HepG2 (cell line): ENCODE measurements around the gene HAUS5. TPM values are rescaled to one million over a fixed set of nuclear protein-coding genes. Genes with fewer than 3 reads are reported as not detected.

Experiments
- BRD4 ChIP-seq: sonication (generic); formaldehyde crosslinking; IDR thresholded peaks from 2 replicates; pipeline ENCODE4 v1.4.0; 2020; ENCODE audit warnings: missing genetic modification reagents
- FOXA1 ChIP-seq, 2 experiments: fragments of 450-650 bp in 1 of 2; sonication (generic) in 1 of 2; formaldehyde crosslinking in 1 of 2; IDR thresholded peaks; 2 replicates each; pipeline versions ENCODE4 v1.4.0 to v1.6.1; 2016 to 2020; ENCODE audit warnings: missing genetic modification reagents in 1 of 2
- GATA4 ChIP-seq: sonication (generic); IDR thresholded peaks from 2 replicates; pipeline ENCODE4 v1.6.1; 2016; ENCODE audit warnings: antibody characterized with exemption, low read depth, borderline replicate concordance
- GLI4 ChIP-seq: sonication (generic); formaldehyde crosslinking; IDR thresholded peaks from 2 replicates; pipeline ENCODE4 v1.5.1; 2020; ENCODE audit warnings: missing genetic modification reagents, mild to moderate bottlenecking, moderate library complexity, borderline replicate concordance
- HCFC1 ChIP-seq: fragments of 150-350 bp; IDR thresholded peaks from 2 replicates; pipeline ENCODE4 v1.6.1; 2014; ENCODE audit warnings: low read depth, low read length
- HOXD1 ChIP-seq: sonication (generic); formaldehyde crosslinking; IDR thresholded peaks from 2 replicates; pipeline ENCODE4 v1.5.0; 2020; ENCODE audit warnings: missing genetic modification reagents
- MAZ ChIP-seq, 2 experiments: sonication (generic) in 1 of 2; formaldehyde crosslinking in 1 of 2; IDR thresholded peaks; 2 replicates each; pipeline versions ENCODE4 v1.5.0 to v1.6.1; 2012 to 2020; ENCODE audit warnings: low read depth in 2 of 2, mild to moderate bottlenecking in 2 of 2, borderline replicate concordance in 1 of 2, improper control_type of control experiment in 1 of 2, low read length in 1 of 2, missing genetic modification reagents in 1 of 2, moderate library complexity in 1 of 2
- NFKB2 ChIP-seq: sonication (generic); formaldehyde crosslinking; IDR thresholded peaks from 2 replicates; pipeline ENCODE4 v1.4.0; 2020; ENCODE audit warnings: missing genetic modification reagents, borderline replicate concordance
- REXO4 ChIP-seq: sonication (generic); formaldehyde crosslinking; IDR thresholded peaks from 2 replicates; pipeline ENCODE4 v1.8.0; 2022; ENCODE audit warnings: missing genetic modification reagents, mild to moderate bottlenecking, borderline replicate concordance
- RFX1 ChIP-seq: fragments of 450-650 bp; IDR thresholded peaks from 2 replicates; pipeline ENCODE4 v1.6.1; 2017
- ZNF292 ChIP-seq: sonication (generic); formaldehyde crosslinking; IDR thresholded peaks from 2 replicates; pipeline ENCODE4 v1.8.1; 2022; ENCODE audit warnings: mild to moderate bottlenecking, low read depth, missing genetic modification reagents, borderline replicate concordance
- ZNF383 ChIP-seq: sonication (generic); formaldehyde crosslinking; IDR thresholded peaks from 2 replicates; pipeline ENCODE4 v1.4.0; 2020; ENCODE audit warnings: missing genetic modification reagents, mild to moderate bottlenecking, borderline replicate concordance
- ZNF431 ChIP-seq: sonication (generic); formaldehyde crosslinking; IDR thresholded peaks from 2 replicates; pipeline ENCODE4 v1.9.0; 2022; ENCODE audit warnings: missing genetic modification reagents, low read depth, mild to moderate bottlenecking, borderline replicate concordance
- ZNF501 ChIP-seq: sonication (generic); formaldehyde crosslinking; IDR thresholded peaks from 2 replicates; pipeline ENCODE4 v1.5.1; 2020; ENCODE audit warnings: mild to moderate bottlenecking, moderate library complexity, missing genetic modification reagents
- ZNF510 ChIP-seq: sonication (generic); formaldehyde crosslinking; IDR thresholded peaks from 2 replicates; pipeline ENCODE4 v1.4.0; 2020; ENCODE audit warnings: low read depth, mild to moderate bottlenecking, missing genetic modification reagents
- polyA plus RNA-seq, 8 experiments: library from polyadenylated mRNA; depleted of rRNA in 3 of 8; stranded (reverse) in 7 of 8; unstranded in 1 of 8; fragments of >200 nt; fragmentation: Illumina TruSeq in 4 of 8; extraction: Trizol in 4 of 8; gene quantifications; 2 replicates each; pipeline versions ENCODE4 v1.2.1 to v1.2.3, GENCODE V29; 2011 to 2016; ENCODE audit warnings: low read depth in 4 of 8, missing spikeins in 1 of 8, mixed read lengths in 1 of 8; ENCODE audit not compliant: insufficient read depth in 1 of 8
- total RNA-seq, 5 experiments: library from RNA; depleted of rRNA; stranded (reverse); fragments of >200 nt; fragmentation: Illumina TruSeq; extraction: Trizol; gene quantifications; 2 replicates each; pipeline ENCODE4 v1.2.3, GENCODE V29; 2016; ENCODE audit warnings: low read depth in 1 of 5
- TF ChIP-seq, protein P1 (sequence below): IDR thresholded peaks from 2 replicates; pipeline ENCODE4 v1.6.1; 2018; ENCODE audit warnings: missing genetic modification reagents
- TF ChIP-seq, protein P2 (sequence below): IDR thresholded peaks from 2 replicates; pipeline ENCODE4 v1.6.1; 2018; ENCODE audit warnings: missing genetic modification reagents, mild to moderate bottlenecking, missing compliant biosample characterization
- TF ChIP-seq, protein P3 (sequence below): sonication (generic); formaldehyde crosslinking; IDR thresholded peaks from 2 replicates; pipeline ENCODE4 v1.5.1; 2020; ENCODE audit warnings: mild to moderate bottlenecking, missing genetic modification reagents, moderate library complexity
- TF ChIP-seq, protein P4 (sequence below): sonication (generic); formaldehyde crosslinking; IDR thresholded peaks from 2 replicates; pipeline ENCODE4 v1.5.0; 2020; ENCODE audit warnings: mild to moderate bottlenecking, low read depth, missing genetic modification reagents, borderline replicate concordance
- TF ChIP-seq, protein P5 (sequence below): sonication (generic); formaldehyde crosslinking; IDR thresholded peaks from 2 replicates; pipeline ENCODE4 v1.8.1; 2023; ENCODE audit warnings: mild to moderate bottlenecking, missing genetic modification reagents
- TF ChIP-seq, protein P6 (sequence below): sonication (generic); formaldehyde crosslinking; IDR thresholded peaks from 2 replicates; pipeline ENCODE4 v1.8.1; 2023; ENCODE audit warnings: missing genetic modification reagents, inconsistent platforms, borderline replicate concordance
- TF ChIP-seq, protein P7 (sequence below): sonication (generic); formaldehyde crosslinking; IDR thresholded peaks from 2 replicates; pipeline ENCODE4 v1.5.0; 2020; ENCODE audit warnings: missing genetic modification reagents

The HAUS5 gene
- total and polyA plus RNA-seq, 2 of the 13 experiments (the other 11 are each of a cell fraction or from before 2014, with no cell fraction given): 10.3 to 17.7 TPM

DNA sequence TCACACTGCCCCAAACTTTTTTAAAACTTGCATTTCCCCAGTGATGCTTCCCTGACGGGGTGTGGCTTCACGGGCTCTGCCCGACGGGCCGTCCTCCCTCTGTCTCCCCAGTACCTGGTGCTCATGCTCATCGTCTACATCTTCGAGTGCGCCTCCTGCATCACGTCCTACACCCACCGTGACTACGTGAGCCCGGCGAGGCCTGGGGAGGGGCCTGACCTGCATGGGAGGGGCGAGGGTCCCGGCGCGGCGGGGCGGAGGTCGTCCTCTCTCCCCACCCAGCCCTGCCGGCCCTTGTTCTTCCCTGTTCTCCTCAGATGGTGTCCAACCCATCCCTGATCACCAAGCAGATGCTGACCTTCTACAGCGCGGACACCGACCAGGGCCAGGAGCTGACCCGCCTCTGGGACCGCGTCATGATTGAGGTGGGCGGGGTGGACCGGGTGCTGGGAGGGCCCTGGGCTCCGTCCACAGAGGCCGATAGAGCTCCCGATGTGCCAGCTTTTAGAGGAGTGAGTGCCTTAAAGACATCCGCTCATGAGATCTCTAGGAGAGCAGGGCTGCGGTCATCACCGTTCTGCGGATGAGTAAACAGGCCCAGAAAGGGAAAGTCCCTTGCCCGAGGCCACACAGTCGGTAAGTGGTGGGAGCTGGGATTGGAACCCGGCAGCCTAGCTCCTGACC, 60.7 kb downstream of the HAUS5 start (continued):
- TF ChIP-seq GLI4 (CRISPR knock-in tag) (no peak), MAZ (IDR thresholded peaks at IDR 0.05; ENCODE audit: borderline replicate concordance, low read depth, low read length) (no peak), MAZ (CRISPR knock-in tag; IDR thresholded peaks at IDR 0.05; ENCODE audit: low read depth) (no peak), GATA4 (no peak), HOXD1 (CRISPR knock-in tag) (no peak), ZNF431 (CRISPR knock-in tag) (no peak), ZNF510 (CRISPR knock-in tag) (no peak), ZNF383 (CRISPR knock-in tag) (no peak), NFKB2 (CRISPR knock-in tag) (peak; percentile 67; the same call in 1 of the 2 replicates), FOXA1 (IDR thresholded peaks at IDR 0.05) (no peak), FOXA1 (CRISPR knock-in tag; IDR thresholded peaks at IDR 0.05) (no peak), ZNF501 (CRISPR knock-in tag) (no peak), HCFC1 (no peak), REXO4 (CRISPR knock-in tag) (no peak), RFX1 (no peak), ZNF292 (CRISPR knock-in tag) (0 out of 2 replicates have a peak, but pooled peaks have one; percentile 33), BRD4 (no peak)
- TF ChIP-seq, protein P1, sequence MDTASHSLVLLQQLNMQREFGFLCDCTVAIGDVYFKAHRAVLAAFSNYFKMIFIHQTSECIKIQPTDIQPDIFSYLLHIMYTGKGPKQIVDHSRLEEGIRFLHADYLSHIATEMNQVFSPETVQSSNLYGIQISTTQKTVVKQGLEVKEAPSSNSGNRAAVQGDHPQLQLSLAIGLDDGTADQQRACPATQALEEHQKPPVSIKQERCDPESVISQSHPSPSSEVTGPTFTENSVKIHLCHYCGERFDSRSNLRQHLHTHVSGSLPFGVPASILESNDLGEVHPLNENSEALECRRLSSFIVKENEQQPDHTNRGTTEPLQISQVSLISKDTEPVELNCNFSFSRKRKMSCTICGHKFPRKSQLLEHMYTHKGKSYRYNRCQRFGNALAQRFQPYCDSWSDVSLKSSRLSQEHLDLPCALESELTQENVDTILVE (CRISPR knock-in tag): no peak
- TF ChIP-seq, protein P2, sequence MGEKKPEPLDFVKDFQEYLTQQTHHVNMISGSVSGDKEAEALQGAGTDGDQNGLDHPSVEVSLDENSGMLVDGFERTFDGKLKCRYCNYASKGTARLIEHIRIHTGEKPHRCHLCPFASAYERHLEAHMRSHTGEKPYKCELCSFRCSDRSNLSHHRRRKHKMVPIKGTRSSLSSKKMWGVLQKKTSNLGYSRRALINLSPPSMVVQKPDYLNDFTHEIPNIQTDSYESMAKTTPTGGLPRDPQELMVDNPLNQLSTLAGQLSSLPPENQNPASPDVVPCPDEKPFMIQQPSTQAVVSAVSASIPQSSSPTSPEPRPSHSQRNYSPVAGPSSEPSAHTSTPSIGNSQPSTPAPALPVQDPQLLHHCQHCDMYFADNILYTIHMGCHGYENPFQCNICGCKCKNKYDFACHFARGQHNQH (CRISPR knock-in tag): no peak
- TF ChIP-seq, protein P3, sequence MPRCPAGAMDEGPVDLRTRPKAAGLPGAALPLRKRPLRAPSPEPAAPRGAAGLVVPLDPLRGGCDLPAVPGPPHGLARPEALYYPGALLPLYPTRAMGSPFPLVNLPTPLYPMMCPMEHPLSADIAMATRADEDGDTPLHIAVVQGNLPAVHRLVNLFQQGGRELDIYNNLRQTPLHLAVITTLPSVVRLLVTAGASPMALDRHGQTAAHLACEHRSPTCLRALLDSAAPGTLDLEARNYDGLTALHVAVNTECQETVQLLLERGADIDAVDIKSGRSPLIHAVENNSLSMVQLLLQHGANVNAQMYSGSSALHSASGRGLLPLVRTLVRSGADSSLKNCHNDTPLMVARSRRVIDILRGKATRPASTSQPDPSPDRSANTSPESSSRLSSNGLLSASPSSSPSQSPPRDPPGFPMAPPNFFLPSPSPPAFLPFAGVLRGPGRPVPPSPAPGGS: no peak
- TF ChIP-seq, protein P4, sequence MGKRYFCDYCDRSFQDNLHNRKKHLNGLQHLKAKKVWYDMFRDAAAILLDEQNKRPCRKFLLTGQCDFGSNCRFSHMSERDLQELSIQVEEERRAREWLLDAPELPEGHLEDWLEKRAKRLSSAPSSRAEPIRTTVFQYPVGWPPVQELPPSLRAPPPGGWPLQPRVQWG (CRISPR knock-in tag): no peak
- TF ChIP-seq, protein P5, sequence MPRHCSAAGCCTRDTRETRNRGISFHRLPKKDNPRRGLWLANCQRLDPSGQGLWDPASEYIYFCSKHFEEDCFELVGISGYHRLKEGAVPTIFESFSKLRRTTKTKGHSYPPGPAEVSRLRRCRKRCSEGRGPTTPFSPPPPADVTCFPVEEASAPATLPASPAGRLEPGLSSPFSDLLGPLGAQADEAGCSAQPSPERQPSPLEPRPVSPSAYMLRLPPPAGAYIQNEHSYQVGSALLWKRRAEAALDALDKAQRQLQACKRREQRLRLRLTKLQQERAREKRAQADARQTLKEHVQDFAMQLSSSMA (CRISPR knock-in tag): no peak
- TF ChIP-seq, protein P6, sequence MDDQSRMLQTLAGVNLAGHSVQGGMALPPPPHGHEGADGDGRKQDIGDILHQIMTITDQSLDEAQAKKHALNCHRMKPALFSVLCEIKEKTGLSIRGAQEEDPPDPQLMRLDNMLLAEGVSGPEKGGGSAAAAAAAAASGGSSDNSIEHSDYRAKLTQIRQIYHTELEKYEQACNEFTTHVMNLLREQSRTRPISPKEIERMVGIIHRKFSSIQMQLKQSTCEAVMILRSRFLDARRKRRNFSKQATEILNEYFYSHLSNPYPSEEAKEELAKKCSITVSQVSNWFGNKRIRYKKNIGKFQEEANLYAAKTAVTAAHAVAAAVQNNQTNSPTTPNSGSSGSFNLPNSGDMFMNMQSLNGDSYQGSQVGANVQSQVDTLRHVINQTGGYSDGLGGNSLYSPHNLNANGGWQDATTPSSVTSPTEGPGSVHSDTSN: no peak
- TF ChIP-seq, protein P7, sequence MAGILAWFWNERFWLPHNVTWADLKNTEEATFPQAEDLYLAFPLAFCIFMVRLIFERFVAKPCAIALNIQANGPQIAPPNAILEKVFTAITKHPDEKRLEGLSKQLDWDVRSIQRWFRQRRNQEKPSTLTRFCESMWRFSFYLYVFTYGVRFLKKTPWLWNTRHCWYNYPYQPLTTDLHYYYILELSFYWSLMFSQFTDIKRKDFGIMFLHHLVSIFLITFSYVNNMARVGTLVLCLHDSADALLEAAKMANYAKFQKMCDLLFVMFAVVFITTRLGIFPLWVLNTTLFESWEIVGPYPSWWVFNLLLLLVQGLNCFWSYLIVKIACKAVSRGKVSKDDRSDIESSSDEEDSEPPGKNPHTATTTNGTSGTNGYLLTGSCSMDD: no peak
